GM10847 (cell line): Measurements from ENCODE around the gene MFN2.

Source experiments
- POLR2A ChIP-seq: IDR thresholded peaks from 2 replicates; pipeline ENCODE4 v1.6.1; 2011; ENCODE audit not compliant: insufficient read length; ENCODE audit errors: extremely low read depth

MFN2 gene

DNA sequence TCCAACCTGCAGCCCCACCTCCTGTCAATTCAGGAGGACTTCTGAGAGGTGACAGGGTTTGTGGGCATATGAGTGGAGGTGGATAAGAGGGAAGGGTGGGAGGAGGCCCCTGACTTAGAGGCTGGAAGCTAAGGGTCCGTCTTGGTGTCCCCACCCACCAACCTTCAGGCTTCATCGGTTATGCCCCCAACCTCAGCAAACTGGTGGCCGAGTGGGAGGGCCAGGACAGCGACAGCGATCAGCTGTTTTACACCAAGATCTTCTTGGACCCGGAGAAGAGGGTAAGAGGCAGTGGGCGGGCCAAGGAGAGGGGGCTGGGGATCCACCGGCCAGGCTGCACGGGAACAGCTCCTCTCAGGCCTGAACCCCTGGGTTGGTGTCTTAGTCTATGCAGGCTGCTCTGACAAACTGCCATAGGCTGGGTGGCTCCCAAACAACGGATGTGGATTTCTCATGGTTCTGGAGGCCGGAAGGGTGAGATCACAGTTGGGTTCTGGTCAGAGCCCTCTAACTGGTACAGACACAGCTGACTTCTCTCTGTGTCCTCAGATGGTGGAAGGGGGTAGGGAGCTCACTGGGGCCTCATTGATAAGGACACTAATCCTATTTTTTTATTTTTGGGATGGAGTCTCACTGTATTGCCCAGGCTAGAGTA is 27.7 kb upstream of the MFN2 start:
- no peak for TF ChIP-seq POLR2A

DNA sequence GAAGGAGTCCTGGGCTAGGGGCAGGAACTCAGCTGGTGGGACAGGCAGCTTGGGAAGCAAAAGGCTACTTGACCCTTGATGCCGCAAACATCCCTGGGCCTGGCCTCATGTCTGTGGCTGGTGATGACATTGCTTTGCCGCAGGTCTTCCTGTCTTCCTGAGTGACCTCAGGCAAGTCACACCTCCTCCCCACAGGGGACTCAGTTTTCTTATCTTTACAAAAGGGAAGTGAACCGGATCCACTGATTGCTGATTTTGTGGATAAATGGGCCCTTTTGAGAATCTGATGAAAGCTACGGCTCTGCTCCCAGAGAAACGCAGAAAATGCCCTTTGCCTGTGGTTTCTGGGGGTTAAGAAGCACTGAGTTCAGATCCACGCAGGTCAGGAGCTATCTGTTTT is 25.0 kb upstream of the MFN2 start:
- no peak for TF ChIP-seq POLR2A

DNA sequence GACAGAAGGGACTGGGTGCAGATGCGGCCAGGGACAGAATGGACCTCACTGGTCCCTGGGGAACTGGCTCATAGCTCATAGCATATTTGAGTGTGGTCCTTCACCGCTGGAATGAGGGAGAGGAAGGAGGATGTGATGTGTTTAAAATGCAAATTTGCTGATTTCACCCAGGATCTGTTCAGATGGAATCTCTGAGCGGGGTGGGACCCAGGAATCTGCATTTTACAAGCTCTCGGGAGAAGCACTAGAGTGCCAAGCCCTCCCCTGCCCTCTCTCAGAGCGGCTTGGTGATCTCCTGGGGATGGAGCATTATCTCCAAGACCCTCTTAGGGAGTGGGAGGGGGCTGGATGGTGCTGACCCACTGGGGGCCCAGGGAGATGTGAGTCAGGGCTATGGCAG is 22.8 kb upstream of the MFN2 start:
- no peak for TF ChIP-seq POLR2A

DNA sequence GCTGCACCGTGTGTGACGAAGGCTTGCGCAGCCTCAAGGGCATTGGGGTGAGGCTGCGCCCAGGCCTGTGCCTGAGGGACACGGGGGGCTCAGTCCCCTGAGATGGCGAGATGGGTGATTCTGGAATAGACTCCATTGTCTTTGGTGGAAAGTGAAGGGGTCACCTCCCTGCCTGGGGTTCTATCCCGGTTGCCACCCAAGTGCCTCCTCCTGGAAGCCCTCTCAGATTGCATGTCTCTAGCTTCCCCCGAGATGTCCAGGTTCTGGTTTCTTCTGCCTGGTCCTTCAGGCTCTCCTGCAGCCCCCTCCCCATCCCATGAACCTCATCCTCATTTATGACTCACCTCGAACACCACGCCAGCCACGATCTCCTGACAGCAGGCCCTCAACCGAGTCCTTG is 22.3 kb upstream of the MFN2 start:
- TF ChIP-seq POLR2A = no peak

DNA sequence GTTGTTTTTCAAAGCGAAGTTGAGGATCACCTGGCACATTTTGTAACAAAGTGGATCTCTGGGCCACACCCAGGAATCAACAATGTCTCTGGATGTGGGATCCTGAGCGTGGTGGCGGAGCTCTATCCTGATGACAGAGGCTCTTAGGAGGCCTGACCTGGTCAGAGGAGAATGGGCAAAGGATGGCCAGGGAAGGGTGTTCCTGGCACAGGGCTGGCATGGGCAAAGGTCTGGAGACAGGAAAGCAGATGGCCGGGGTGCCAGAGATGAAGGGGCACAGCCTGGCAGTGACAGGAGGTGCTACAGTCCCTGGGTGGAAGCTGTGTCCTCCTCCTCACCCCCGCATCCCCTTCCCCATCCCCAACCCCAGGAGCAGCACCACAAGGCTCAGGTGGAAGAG is 20.0 kb upstream of the MFN2 start:
- no peak for TF ChIP-seq POLR2A

DNA sequence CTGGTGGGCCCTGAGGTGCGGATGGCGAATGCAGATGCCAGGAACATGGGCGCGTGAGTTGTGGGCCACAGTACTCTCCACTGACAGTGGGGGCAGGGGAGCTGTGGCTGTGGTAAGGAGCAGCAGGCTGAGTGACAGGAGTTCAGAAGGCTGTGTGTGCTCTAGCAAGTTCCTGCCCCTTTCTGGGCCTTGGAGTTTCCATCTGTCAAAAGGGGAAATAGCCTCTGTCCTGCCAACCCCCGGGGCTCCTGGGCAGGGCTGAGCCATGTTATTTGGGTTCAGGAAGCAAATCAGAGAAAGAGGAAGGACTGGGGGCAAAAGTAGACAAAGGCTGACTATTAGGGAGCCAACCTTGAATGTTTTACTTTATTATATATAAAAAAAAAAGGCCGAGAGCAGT is 19.5 kb upstream of the MFN2 start:
- TF ChIP-seq POLR2A = no peak

DNA sequence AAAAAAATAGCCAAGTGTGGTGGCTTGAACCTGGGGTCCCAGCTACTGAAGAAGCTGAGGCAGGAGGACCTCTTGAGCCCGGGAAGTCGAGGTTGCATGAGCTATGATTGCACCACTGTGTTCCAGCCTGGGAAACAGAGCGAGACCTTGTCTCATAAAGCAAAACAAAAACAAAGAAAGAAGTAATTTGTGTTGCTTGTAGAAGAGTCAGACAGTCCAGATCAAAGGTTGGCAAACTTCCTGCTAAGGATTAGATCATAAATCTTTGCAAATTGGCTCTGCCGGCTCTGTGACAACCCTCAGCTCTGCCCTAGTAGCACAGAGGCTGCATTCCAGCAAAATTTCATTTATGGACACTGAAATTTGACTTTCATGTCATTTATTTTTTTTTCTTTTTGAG is 19.0 kb upstream of the MFN2 start:
- TF ChIP-seq POLR2A = no peak

DNA sequence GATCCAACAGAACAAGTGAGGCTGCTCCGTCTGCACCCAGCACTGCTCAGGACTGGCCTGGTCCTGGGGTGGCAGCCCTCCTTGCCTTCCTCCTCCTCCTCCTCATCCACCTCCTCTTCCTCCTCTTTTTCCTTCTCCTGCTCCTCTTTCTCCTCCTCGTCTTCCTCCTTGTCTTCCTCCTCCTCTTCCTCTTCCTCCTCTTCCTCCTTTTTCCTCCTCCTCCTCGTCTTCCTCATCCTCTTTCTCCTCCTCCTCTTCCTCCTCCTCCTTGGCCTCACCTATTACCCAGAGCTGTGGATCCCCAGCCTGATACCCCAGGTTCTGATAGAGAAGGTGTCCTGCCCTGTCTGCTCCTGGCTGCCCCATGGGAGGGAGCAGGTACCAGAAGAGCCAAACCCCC is 16.6 kb upstream of the MFN2 start:
- no peak for TF ChIP-seq POLR2A

DNA sequence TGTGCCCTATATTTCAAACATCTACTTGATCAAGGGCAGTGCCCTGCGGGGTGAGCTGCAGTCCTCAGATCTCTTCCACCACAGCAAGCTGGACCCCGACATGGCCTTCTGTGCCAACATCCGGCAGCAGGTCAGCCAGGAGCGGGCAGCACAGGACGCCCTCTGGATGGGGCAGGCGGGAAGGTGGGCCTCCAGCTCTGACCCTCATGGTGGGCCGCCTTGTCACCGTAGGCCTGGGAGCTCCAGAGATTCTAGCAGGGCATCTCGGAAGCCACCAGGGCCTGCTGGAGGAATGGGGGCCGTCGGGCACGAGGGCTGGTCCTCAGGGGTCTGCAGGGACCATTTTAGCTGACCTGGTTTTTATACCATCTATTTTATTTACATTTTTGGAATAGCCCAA is 15.6 kb upstream of the MFN2 start:
- no peak for TF ChIP-seq POLR2A

DNA sequence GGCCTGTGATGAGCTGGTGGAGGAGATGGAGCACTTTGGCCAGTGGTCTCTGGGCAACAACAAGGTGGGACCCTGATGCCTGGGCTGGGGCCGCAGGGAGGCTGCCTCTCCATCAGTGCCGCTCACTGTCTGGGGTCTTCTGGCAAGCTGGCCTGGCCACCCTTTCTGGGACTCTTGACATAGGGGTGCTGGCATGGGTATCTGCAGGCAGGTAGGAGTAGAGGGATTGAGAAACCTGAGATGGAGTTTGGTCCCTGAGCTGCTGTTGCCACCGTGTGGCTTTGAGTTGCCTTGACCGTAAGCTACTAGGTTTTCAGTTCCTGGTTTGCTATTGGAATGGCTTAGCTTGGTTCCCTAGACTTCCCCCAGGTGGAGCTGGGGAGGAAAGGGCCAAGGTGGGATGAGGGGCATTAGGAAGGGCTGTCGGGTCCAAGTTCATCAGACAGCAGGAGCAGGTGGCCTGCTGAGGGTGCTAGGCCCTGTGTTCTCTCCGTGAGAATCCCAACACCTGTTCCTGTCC is 13.2 kb upstream of the MFN2 start:
- no peak for TF ChIP-seq POLR2A

DNA sequence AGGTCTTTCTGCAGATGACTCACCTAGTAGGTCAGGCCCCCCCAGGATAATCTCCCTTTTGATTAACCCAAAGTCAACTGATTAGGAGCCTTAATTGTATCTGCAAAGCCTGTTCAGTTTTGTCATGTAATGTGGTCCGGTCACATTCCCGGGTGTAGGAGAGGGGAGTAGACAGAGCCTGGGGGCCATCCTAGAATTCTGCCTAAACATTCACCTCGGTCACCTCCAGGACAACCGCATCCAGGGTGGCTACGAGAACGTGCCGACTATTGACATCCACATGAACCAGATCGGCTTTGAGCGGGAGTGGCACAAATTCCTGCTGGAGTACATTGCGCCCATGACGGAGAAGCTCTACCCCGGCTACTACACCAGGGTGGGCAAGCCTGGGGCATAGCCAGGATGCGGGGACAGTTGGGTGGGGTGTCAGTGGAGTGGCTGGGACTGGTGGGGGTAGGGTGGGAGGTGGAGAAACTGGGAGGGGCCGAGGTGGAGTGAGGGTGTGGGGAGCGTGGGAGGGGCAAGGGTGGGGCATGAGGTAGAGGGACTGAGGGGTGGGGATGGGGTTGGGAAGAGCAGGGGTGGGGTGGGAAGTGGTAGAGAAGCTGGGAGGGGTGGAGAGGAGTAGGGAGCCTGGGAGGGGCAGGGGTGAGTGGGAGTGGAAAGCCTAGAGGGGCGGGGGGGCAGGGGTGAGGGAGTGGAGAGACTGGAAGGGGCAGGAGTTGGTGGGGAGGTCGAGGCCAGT is 9.6 kb upstream of the MFN2 start:
- TF ChIP-seq POLR2A = no peak

DNA sequence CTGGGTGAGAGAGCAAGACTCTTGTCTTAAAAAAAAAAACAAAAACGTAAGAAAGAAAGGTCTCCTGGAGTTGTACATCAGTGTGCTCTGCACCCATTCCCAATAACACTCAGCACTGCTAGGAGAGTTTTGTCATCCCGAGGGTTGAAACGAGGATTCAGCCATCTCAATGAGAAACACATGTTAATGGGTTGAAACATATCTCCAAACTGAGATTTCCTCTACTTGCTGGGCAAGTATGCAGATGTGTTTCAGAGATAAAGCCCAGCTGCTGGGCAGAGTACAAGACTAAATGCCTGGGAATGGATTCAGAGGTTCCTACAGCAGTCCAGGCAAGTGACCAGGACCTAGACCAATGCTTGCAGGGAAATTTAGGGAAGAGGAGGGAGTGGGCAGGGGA is 2.6 kb upstream of the MFN2 start:
- no peak for TF ChIP-seq POLR2A

DNA sequence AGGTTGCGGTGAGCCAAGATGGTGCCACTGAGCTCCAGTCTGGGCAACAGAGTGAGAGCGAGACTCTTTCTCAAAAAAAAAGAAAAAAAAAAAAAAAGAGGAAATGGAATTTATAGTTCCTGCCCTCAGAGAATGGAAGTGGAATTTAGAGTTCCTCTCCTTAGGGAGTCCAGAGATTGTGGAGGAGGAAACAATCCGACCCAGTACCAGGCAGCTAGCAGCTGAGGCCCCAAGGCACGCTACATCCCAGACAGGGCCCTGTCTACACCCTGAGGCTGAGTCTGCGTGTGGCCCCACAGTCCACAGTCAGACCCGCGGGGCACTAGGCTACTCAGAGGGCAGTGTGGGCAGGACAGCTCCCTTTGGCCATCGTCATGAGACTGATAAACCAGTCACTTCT is 1.9 kb upstream of the MFN2 start:
- TF ChIP-seq POLR2A = no peak

DNA sequence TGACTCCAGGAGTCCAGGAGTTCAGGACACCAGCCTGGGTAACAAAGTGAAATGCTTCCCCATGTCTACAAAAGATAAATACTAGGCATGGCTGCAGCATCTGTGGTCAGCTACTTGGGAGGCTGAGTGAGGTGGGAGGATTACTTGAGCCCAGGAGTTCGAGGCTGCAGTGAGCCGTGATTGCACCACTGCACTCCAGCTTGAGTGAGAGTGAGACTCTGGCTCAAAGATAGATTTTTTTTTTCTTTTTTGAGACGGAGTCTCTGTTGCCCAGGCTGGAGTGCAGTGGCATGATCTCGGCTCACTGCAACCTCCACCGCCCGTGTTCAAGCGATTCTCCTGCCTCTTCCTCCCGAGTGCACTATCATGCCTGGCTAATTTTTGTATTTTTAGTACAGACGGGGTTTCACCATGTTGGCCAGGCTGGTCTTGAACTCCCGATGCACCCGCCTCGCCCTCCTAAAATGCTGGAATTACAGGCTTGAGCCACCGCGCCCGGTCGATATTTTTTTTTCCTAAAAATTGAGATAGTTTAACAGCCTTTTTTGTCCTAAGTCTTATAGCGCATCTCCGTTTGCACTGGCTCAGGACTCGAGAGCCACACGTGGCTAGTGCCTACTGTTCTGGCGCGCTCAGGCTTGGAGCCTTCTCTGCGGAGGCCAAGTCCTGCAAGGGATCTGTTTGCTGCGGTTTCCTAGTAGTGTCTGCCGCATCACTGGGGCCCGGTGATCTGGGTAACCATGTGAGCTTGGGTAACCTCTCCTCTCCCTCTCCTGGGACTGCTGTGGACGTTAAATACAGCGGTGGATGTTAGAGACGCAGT is 1.0 kb upstream of the MFN2 start:
- TF ChIP-seq POLR2A = no peak

DNA sequence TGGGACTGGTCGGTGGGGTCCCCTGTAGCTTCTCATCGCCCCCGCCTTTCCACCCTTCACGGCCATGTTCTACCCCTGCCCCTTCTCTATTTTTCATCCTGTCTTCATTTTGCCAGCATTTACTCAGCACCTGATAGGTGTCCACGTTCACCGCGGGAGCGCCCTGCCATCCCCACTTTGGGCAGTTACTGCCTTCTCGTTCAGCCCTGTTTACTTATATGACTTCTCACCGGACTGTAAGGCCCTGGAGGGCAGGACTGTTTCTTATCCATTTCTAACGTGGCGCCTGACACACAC is 380 bp downstream of the MFN2 start:
- no peak for TF ChIP-seq POLR2A

DNA sequence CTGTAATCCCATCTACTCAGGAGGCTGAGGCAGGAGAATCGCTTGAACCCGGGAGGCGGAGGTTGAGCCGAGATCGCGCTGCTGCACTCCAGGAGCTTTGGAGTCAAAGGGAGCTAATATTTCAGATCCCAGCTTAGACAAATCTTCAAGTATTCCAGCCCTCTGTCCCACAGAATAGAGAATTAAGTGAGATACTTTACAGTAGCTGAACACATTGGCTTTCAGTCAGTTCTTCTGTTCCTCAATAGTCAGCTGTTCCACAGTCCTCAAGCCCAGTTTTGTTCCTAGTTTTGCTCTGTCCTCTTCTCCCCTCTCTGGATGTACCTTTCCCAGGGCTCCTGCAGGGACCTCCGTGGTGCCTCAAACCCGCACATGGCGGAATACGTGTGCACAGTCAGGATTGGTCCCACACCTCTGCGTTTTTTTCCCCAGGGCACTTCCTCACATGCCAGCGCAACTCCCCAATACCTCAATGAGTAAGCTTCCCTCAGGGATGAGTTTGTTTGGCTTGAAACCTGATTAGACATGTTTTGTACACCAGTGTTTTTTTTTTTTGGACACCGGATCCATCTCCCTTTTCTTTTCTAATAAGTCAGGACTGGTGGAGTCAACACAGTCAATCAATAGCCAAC is 1.2 kb downstream of the MFN2 start:
- TF ChIP-seq POLR2A = no peak
